Left renal cortex interstitium (tissue), 4 donors: ENCODE data around the gene BICRA. TPM values are rescaled to one million over a fixed set of nuclear protein-coding genes. Genes with fewer than 3 reads are reported as not detected.
"Not testable (repeated sequence)": the region's sequence is repeated elsewhere in the genome, so short reads cannot be mapped to it uniquely, and the experiment has no call there.

Experiments used
- DNase-seq, 4 donors: peaks; one replicate each; pipeline ENCODE4 v3.0.0-alpha.2; 2013; ENCODE audit warnings: low read depth in 4 of 4, low spot score in 2 of 4, missing footprints in 1 of 4
- polyA plus RNA-seq, 4 donors: library from polyadenylated mRNA; unstranded; fragments of 120-200 nt; gene quantifications; one replicate each; pipeline ENCODE4 v1.2.1, GENCODE V29; 2013; ENCODE audit not compliant: insufficient read length in 4 of 4

Gene BICRA
- polyA plus RNA-seq: 10 to 100 TPM in 3 of 4 donors, 1 to 10 TPM in 1; 8.1 to 21.3 (median 14.9) TPM

GRCh38 chr19:47608969-47609905 is at the start of gene BICRA:
Gene BICRA (plus strand): TSS chr19:47609134. CDS start chr19:47673575, 64,441 bp downstream.
- peak in 2 of 4 donors; percentile 68 to 79 for DNase-seq

- DNase-seq: no peak
These were observed 47.9 kb upstream of the BICRA start for GRCh38 chr19:47560999-47561398.

- no peak for DNase-seq
These were observed 47.4 kb upstream of the BICRA start for GRCh38 chr19:47561440-47562057.

- DNase-seq: no peak
These were observed 44.9 kb upstream of the BICRA start for GRCh38 chr19:47564081-47564480.

- DNase-seq: no peak
These were observed 39.6 kb upstream of the BICRA start for GRCh38 chr19:47569331-47569730.

- DNase-seq: no peak
These were observed 36.3 kb upstream of the BICRA start for GRCh38 chr19:47572635-47573034.

GRCh38 chr19:47573071-47574026 is 35.6 kb upstream of the BICRA start, which contains the start of gene ZNF541:
Gene ZNF541 (minus strand): TSS chr19:47573148. CDS start chr19:47555856, 17,292 bp downstream.
- peak in 3 of 4 donors; percentile 24 to 44 (median 32) for DNase-seq

- DNase-seq: no peak
These were observed 28.5 kb upstream of the BICRA start for GRCh38 chr19:47580397-47580796.

- DNase-seq: no peak
These were observed 27.2 kb upstream of the BICRA start for GRCh38 chr19:47581605-47582319.

- no peak for DNase-seq
These were observed 26.5 kb upstream of the BICRA start for GRCh38 chr19:47582320-47582909.

- DNase-seq: not testable (repeated sequence)
These were observed 25.8 kb upstream of the BICRA start for GRCh38 chr19:47583161-47583560.

GRCh38 chr19:47587295-47587694 is 21.6 kb upstream of the BICRA start:
- no peak for DNase-seq

- DNase-seq: no peak
These were observed 19.1 kb upstream of the BICRA start for GRCh38 chr19:47589824-47590223.

GRCh38 chr19:47593860-47594259 is 15.1 kb upstream of the BICRA start:
- no peak for DNase-seq

GRCh38 chr19:47595944-47596343 is 13.0 kb upstream of the BICRA start:
- no peak for DNase-seq

GRCh38 chr19:47598407-47599349 is 10.3 kb upstream of the BICRA start:
- peak in 1 of 4 donors; percentile 61 for DNase-seq

- not testable (repeated sequence) for DNase-seq
These were observed 9.2 kb upstream of the BICRA start for GRCh38 chr19:47599671-47600245.
